NCI-H187 (cell line): ENCODE results near the gene BICC1.
"Not testable (repeated sequence)": the region's sequence is repeated elsewhere in the genome, so short reads cannot be mapped to it uniquely, and the experiment has no call there.

Experiments
- DNase-seq, 2 experiments: peaks; one replicate each; lab custom pipeline; 2025; lab: John Stamatoyannopoulos, UW

Gene BICC1

DNA sequence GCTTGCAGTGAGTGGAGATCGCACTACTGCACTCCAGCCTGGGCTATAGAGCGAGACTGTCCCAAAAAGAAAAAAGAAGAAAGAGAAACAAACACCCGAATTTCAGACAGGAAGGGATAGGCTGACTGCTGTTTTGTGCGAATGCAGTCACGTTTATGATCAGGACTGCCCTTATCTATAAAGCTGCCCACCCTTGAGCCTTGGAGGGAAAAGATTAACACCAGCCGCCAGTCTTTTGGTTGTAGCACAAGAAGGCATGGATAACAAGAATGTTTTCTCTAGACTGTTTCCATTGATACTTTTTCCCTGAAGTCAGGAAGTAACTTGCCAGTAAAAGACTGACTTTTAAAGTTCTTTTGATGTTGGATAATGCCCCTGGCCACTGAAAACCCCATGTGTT, 314.0 kb downstream of the BICC1 start:
- no peak for DNase-seq

GRCh38 chr10:58827381-58827780, 314.7 kb downstream of the BICC1 start:
- DNase-seq: no peak

GRCh38 chr10:58829839-58830238, 317.2 kb downstream of the BICC1 start:
- no peak for DNase-seq

DNA sequence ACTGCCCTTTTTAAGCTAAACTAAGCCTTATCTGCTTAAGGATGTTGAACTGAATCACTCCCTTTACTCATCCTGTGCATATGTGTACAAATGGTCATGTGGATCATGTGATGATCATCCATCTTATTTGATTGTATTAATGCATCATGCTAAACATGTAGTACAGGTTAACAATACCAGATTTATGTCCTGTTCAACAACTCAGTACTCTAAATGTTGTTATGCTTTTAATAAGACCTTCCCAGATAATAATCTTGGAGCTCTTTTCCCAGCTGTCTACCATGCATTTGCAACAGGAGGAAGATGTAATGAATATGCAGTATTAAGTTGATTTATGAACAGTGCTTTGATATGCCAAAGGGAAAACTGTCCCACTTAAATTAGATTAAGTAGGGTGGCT, 318.0 kb downstream of the BICC1 start:
- no peak for DNase-seq

- no peak for DNase-seq
Observed at GRCh38 chr10:58833771-58834561, 321.3 kb downstream of the BICC1 start.

DNA sequence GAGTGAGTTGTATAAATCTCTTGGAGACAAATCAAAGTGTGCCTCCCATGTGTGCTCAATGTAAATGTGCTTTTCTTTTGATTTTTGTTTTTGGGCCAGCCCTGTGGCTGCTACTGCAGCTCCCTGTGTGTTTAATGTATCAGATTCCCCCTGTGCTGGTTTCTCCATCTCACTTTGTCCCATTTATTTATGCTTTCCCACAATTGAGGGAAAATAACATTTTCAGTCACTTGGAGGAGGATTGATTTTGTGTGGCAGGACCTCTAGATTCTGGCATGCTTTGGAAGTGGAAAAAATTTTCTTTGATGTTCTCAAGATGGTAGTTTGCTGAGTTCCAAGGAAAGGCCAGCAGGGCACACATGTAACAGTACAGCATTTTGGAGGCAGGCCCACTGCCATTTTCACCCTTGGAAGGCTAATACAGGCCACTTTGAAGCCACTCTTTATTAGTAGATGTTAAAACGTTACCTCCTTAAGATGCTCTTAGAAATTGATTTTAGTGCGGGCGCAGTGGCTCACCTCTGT, 323.6 kb downstream of the BICC1 start:
- no peak for DNase-seq

GRCh38 chr10:58836991-58837575, 324.4 kb downstream of the BICC1 start:
- no peak for DNase-seq

- no peak for DNase-seq
Observed at GRCh38 chr10:58837826-58838225, 325.2 kb downstream of the BICC1 start.

GRCh38 chr10:58838561-58839208, 326.0 kb downstream of the BICC1 start:
- DNase-seq: no peak

DNA sequence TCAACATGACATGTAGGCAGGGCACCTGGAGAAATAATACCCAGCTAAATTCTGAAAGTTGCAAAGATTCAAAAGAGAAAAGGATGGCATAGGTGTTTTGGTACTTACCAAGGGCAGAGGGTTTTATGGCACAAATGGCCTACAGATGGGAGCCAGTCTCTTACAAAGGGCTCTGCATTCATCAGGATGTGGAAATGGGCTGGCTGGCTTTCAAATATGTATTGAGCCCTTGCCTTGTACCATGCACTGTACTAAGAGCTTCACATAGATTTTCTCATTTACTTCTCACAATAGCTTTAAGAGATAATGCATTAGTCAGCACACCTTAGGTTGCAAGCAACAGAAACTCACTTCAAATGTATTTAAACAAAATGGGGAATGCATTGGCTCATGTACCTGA, 327.1 kb downstream of the BICC1 start:
- no peak for DNase-seq

GRCh38 chr10:58840840-58841435, 328.3 kb downstream of the BICC1 start:
- DNase-seq: no peak

GRCh38 chr10:58842860-58843376, 330.2 kb downstream of the BICC1 start:
- DNase-seq: no peak

DNA sequence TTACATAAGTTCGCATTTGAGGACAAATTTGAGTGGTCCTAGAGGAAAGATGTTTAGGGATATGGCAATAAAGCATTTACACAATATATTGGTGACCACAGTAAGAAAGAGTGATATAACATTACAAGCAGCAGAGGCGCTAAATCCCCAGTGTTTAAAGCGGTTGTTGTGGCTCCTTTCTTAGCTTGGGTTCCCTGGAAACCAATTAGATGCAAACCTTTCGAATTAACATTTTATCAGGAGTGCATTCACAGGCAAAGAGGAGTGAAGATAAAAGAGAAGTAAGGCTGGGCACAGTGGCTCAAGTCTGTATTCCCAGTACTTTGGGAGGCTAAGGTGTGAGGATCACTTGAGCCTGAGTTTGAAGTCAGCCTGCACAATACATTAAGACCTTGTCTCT, 331.1 kb downstream of the BICC1 start:
- DNase-seq: no peak

DNA sequence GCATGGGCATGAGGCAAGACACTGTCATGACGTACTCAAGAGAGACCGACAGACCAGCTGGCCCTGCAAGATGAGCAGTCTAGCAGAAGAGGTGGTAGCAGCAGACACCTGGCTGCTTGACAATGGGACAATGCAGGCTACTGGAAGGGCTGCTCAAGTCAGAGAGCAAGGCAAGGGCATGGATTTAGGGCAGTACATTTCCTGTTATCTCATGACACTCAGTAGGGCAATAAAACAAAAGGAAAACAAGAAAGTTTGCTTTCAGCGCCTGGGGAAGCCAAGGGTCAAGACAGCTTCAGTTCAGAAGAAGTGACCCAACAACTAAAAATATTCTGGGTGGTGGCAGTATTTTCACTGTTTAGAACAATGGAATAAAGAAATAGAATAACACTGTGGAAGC, 332.0 kb downstream of the BICC1 start:
- no peak for DNase-seq

- no peak for DNase-seq
Observed at GRCh38 chr10:58846856-58847255, 334.2 kb downstream of the BICC1 start.

DNA sequence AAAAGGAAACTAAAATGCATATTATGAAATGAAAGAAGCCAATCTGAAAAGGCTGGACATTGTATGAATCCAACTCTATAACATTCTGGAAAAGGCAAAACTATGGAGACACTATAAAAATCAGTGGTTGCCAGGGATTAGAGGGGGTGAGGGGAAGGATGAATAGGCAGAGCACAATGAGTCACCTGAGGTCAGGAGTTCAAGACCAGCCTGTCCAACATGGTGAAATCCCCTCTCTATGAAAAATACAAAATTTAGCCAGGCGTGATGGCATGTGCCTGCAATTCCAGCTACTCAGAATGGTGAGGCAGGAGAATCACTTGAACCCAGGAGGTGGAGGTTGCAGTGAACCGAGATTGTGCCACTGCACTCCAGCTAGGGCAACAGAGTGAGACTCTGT, 338.9 kb downstream of the BICC1 start:
- no peak for DNase-seq

DNA sequence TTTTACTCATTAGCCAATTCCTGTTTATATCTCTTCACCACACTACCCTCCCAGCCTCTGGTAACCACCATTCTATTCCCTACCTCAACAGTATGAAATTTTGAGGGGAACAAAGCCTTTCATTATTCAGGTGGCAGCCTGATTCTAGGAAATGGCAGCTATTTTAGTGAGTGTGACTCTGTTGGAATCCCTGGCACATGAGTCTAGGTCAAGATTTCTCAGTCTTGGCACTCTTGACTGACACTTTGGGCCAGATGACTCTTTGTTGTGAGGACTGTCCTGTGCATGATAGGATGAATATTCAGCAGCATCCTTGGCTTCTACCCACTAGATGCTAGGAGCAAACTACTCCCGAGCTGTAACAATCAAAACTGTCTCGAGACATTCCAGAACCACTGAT, 341.0 kb downstream of the BICC1 start:
- DNase-seq: no peak

GRCh38 chr10:58854811-58855210, 342.1 kb downstream of the BICC1 start:
- no peak for DNase-seq

DNA sequence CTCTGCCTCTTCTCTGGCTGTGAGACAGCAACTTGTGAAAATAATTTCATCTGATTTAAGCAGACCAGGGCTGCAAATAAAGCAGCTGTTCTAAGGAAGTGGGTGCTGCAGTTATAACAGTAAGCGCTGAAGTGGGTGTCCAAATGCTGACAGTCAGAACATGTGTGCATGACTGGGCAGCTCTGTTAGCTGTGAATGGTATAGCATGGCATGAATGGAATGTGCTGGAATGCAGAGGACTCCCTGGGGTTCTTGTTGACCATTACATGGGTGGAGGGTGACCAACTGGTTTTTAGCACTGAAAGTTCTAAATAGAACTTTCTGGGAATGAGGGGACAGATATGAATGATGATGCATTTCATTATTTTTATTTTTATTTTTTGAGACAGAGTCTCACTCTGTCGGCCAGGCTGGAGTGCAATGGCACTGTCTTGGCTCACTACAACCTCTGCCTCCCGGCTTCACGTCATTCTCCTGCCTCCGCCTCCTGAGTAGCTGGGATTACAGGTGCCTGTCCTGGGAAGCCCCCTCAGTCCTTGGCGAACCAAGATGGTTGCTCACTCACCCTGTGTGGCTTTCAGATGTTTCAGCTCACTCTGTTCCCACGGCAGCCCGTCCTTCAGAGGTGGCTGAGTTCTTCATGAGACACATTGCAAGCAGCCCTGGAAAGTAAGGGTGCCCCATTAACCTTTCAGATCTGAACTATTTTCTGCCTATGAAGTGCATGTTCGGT, 344.0 kb downstream of the BICC1 start:
- DNase-seq: no peak

DNA sequence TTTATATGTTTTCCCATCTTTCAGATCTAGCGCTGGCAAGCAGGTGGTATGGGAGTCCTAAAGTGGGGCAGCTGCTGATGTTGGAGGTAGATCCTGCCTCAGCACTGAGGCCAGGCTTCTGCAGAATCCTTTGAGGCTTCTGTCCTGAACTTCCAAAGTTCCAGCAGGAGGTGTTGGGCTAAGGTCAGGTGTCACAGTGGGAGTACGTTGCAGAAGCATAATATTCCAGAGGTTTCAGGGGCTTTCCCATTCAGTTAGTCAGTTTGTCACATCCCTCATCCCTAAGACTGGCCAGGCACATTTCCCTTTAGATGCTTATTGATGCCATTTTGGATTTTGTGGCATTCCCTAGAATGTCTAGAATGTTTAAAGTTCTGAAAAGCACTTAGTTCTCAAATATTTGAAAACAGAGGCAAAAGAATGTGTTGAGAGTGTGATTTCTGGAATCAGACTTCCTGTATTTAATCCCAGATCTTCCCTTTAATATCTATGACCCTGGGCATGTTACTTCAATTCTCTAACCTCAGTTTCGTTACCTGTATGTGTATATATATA, 344.7 kb downstream of the BICC1 start:
- DNase-seq: no peak

- DNase-seq: not testable (repeated sequence)
Observed at GRCh38 chr10:58858123-58858522, 345.5 kb downstream of the BICC1 start.
